Stimulated activated effector memory CD8-positive, alpha-beta T cell treated with anti-CD3 and anti-CD28 coated beads, Interleukin-12 subunit alpha, Interleukin-12 subunit beta, amount 100 ng/mL, for 72 hours (primary cell): ENCODE data around the gene GSTT4.
A peak's percentile ranks its signal among the peaks of the same experiment; 100 is the strongest.
"Not testable (repeated sequence)": the region's sequence is repeated elsewhere in the genome, so short reads cannot be mapped to it uniquely, and the experiment has no call there.

ENCODE experiments used
- ATAC-seq: fragments of 150-1000 bp; cut with Tn5 transposase; 2 replicates; pipeline ENCODE4 v1.10.0; 2021
- DNase-seq, 2 donors: peaks; one replicate each; pipeline ENCODE4 v3.0.0; 2021 to 2022; ENCODE audit warnings: low spot score in 2 of 2
- H3K27ac Mint-ChIP-seq: one replicate; pipeline ENCODE4 v1.8.0; 2022; ENCODE audit warnings: mild to moderate bottlenecking, mixed read lengths
- H3K36me3 Mint-ChIP-seq: one replicate; pipeline ENCODE4 v1.8.0; 2022; ENCODE audit warnings: mild to moderate bottlenecking, mixed read lengths
- H3K4me1 Mint-ChIP-seq: one replicate; pipeline ENCODE4 v1.8.0; 2022; ENCODE audit warnings: mixed read lengths
- H3K4me3 Mint-ChIP-seq: one replicate; pipeline ENCODE4 v1.8.0; 2022; ENCODE audit warnings: mild to moderate bottlenecking, mixed read lengths
- H3K9me3 Mint-ChIP-seq: one replicate; pipeline ENCODE4 v1.8.0; 2022; ENCODE audit warnings: mixed read lengths

GSTT4 gene

GRCh38 chr22:23986089-23986488 is 19.2 kb downstream of the GSTT4 start:
- peak in 1 of 2 donors; percentile 44 for DNase-seq
- peaks cover 16% of the 10 kb centered on the region for H3K4me1 Mint-ChIP-seq
- H3K27ac Mint-ChIP-seq, H3K36me3 Mint-ChIP-seq, ATAC-seq, H3K4me3 Mint-ChIP-seq, H3K9me3 Mint-ChIP-seq: not testable (repeated sequence)

- Mint-ChIP-seq H3K9me3 (no peaks in the 10 kb centered on the region), H3K36me3 (peaks cover 5% of the 10 kb centered on the region), H3K4me3 (no peak overlapping the region), H3K27ac (peak overlapping the region; percentile 49), H3K4me1 (peaks cover 16% of the 10 kb centered on the region)
- ATAC-seq, result peak; percentile 84
- DNase-seq, result peak; percentile 15 to 73
Measured at GRCh38 chr22:23984430-23984829, 20.8 kb downstream of the GSTT4 start.

GRCh38 chr22:23980567-23980966 is 24.7 kb downstream of the GSTT4 start:
- not testable (repeated sequence) for ATAC-seq, H3K9me3 Mint-ChIP-seq, H3K4me3 Mint-ChIP-seq, DNase-seq, H3K4me1 Mint-ChIP-seq, H3K27ac Mint-ChIP-seq, H3K36me3 Mint-ChIP-seq

GRCh38 chr22:23979557-23980240 is 25.6 kb downstream of the GSTT4 start, which contains the start of gene GSTT2:
Gene GSTT2 (plus strand): TSS chr22:23980134.
- H3K4me1 Mint-ChIP-seq, H3K4me3 Mint-ChIP-seq, ATAC-seq, H3K27ac Mint-ChIP-seq, H3K36me3 Mint-ChIP-seq, H3K9me3 Mint-ChIP-seq, DNase-seq: not testable (repeated sequence)

- H3K4me1 Mint-ChIP-seq, ATAC-seq, H3K27ac Mint-ChIP-seq: not testable (repeated sequence)
Measured at GRCh38 chr22:23977304-23977703, 27.9 kb downstream of the GSTT4 start.

GRCh38 chr22:23974836-23975352 is 30.4 kb downstream of the GSTT4 start:
- not testable (repeated sequence) for H3K9me3 Mint-ChIP-seq, H3K4me3 Mint-ChIP-seq, H3K27ac Mint-ChIP-seq, DNase-seq
- H3K4me1 Mint-ChIP-seq, result peaks cover 22% of the 10 kb centered on the region
- H3K36me3 Mint-ChIP-seq, result peaks cover 23% of the 10 kb centered on the region
- ATAC-seq, result peak; percentile 58

More at GRCh38 chr22:23977304-23977703, 27.9 kb downstream of the GSTT4 start:
- H3K36me3 Mint-ChIP-seq, H3K4me3 Mint-ChIP-seq, H3K9me3 Mint-ChIP-seq, DNase-seq: not testable (repeated sequence)

GRCh38 chr22:23974345-23974744 is 30.9 kb downstream of the GSTT4 start, which contains the start of gene DDT:
Gene DDT (minus strand): TSS chr22:23974441. CDS start chr22:23974414, 27 bp downstream.
- not testable (repeated sequence) for H3K4me3 Mint-ChIP-seq, H3K9me3 Mint-ChIP-seq, H3K27ac Mint-ChIP-seq, DNase-seq
- H3K36me3 Mint-ChIP-seq, result peaks cover 29% of the 10 kb centered on the region
- peak; percentile 97 for ATAC-seq
- peaks cover 27% of the 10 kb centered on the region for H3K4me1 Mint-ChIP-seq

- H3K4me3 Mint-ChIP-seq, DNase-seq, ATAC-seq, H3K9me3 Mint-ChIP-seq: not testable (repeated sequence)
- Mint-ChIP-seq H3K36me3 (peaks cover 35% of the 10 kb centered on the region), H3K4me1 (peaks cover 33% of the 10 kb centered on the region), H3K27ac (peak overlapping the region; percentile 1)
Measured at GRCh38 chr22:23971927-23972326, 33.3 kb downstream of the GSTT4 start.

GRCh38 chr22:23970816-23971486 is 34.3 kb downstream of the GSTT4 start:
- no peaks in the 10 kb centered on the region for H3K9me3 Mint-ChIP-seq
- no peak for DNase-seq
- H3K4me1 Mint-ChIP-seq, result peaks cover 33% of the 10 kb centered on the region
- no peak for ATAC-seq
- H3K36me3 Mint-ChIP-seq, result peaks cover 35% of the 10 kb centered on the region
- peak overlapping the region; percentile 4 for H3K4me3 Mint-ChIP-seq
- H3K27ac Mint-ChIP-seq, result peak overlapping the region; percentile 1

- H3K4me3 Mint-ChIP-seq, result peak overlapping the region; percentile 4
- H3K4me1 Mint-ChIP-seq, result peaks cover 33% of the 10 kb centered on the region
- peak overlapping the region; percentile 1 for H3K27ac Mint-ChIP-seq
- ATAC-seq (no peak), DNase-seq (no peak)
- peaks cover 35% of the 10 kb centered on the region for H3K36me3 Mint-ChIP-seq
- no peaks in the 10 kb centered on the region for H3K9me3 Mint-ChIP-seq
Measured at GRCh38 chr22:23970201-23970641, 35.0 kb downstream of the GSTT4 start.

GRCh38 chr22:23969071-23969470 is 36.2 kb downstream of the GSTT4 start:
- ATAC-seq (no peak), DNase-seq (no peak)
- H3K9me3 Mint-ChIP-seq, result no peaks in the 10 kb centered on the region
- H3K27ac Mint-ChIP-seq, result peak overlapping the region; percentile 1
- peak overlapping the region; percentile 4 for H3K4me3 Mint-ChIP-seq
- peaks cover 35% of the 10 kb centered on the region for H3K36me3 Mint-ChIP-seq
- peaks cover 33% of the 10 kb centered on the region for H3K4me1 Mint-ChIP-seq

- peaks cover 28% of the 10 kb centered on the region for H3K36me3 Mint-ChIP-seq
- DNase-seq, H3K27ac Mint-ChIP-seq, H3K9me3 Mint-ChIP-seq, H3K4me3 Mint-ChIP-seq: not testable (repeated sequence)
- ATAC-seq, result peak; percentile 98
- peaks cover 28% of the 10 kb centered on the region for H3K4me1 Mint-ChIP-seq
Measured at GRCh38 chr22:23966568-23966967, 38.7 kb downstream of the GSTT4 start, which contains the start of gene DDTL. Gene DDTL (plus strand): TSS chr22:23966888. CDS start chr22:23966915, 27 bp downstream.

- not testable (repeated sequence) for H3K4me3 Mint-ChIP-seq, H3K9me3 Mint-ChIP-seq, DNase-seq, H3K27ac Mint-ChIP-seq
- Mint-ChIP-seq H3K36me3 (peaks cover 23% of the 10 kb centered on the region), H3K4me1 (peaks cover 24% of the 10 kb centered on the region)
- peak; percentile 58 for ATAC-seq
Measured at GRCh38 chr22:23966094-23966493, 39.2 kb downstream of the GSTT4 start.

GRCh38 chr22:23961084-23961771 is 44.0 kb downstream of the GSTT4 start, which contains the start of gene GSTT2B:
Gene GSTT2B (minus strand): TSS chr22:23961195. CDS start chr22:23961131, 64 bp downstream.
- H3K27ac Mint-ChIP-seq, H3K9me3 Mint-ChIP-seq: not testable (repeated sequence)

More at GRCh38 chr22:23961084-23961771, 44.0 kb downstream of the GSTT4 start, which contains the start of gene GSTT2B:
- not testable (repeated sequence) for H3K4me3 Mint-ChIP-seq, H3K36me3 Mint-ChIP-seq, H3K4me1 Mint-ChIP-seq, DNase-seq
- peak; percentile 3 for ATAC-seq
